ENCODE measurements around the gene CIRBP. TPM values are rescaled to one million over a fixed set of nuclear protein-coding genes. Genes with fewer than 3 reads are reported as not detected.

The CIRBP gene
- total and polyA plus RNA-seq, 2 of the 13 experiments (the other 11 are each of a cell fraction or from before 2014, with no cell fraction given): 133 to 140 TPM

DNA sequence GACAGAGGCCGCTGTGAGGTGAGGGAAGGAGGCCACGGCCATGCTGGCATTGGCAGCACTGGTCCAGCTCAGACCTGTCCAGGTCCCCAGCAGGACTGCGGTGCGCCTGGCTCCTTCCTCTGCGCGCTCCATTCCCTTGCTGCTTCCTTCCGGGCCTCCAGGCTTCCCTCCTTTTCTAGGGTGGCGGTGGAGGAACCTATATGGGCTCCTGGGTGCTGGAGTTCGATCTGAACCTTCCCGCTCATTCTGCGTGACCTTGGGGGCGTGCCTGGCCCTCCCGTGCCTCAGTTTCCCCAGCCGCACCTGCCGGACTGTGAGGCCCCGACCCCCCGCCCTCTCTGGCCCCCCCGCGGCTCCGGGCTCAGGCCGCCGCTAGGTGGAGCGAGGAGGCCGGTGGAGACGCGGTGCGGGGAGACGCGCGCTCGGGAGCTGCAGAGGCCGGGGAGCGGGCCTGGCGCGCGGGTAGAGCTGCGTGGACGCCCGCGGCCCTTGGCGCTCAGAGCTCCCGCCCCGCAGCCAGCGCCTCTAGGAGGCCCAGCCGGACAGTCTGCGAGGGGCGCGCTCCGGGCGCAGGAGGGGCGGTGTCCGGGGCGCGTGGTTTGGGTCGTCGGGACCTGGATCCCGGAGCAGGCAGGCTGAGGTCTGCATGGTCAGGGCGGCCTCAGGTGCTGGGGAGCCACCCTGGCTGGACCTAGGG lies 46.5 kb downstream of the CIRBP start (continued):
- peak; percentile 59; the same call in 1 of the 2 replicates for TF ChIP-seq ZGPAT (CRISPR knock-in tag; IDR thresholded peaks at IDR 0.05)
- TF ChIP-seq MEIS2 (CRISPR knock-in tag; IDR thresholded peaks at IDR 0.05): no peak
- TF ChIP-seq ZNF24 (IDR thresholded peaks at IDR 0.05): no peak
- no peak for TF ChIP-seq HCFC1 (IDR thresholded peaks at IDR 0.05; ENCODE audit: low read depth, low read length)
- TF ChIP-seq HNF1B (CRISPR knock-in tag; IDR thresholded peaks at IDR 0.05): no peak
- TF ChIP-seq KDM3A (CRISPR knock-in tag; IDR thresholded peaks at IDR 0.05; ENCODE audit: low read depth): peak; percentile 67; the same call in 1 of the 2 replicates
- TF ChIP-seq ZMYM2 (CRISPR knock-in tag; IDR thresholded peaks at IDR 0.05): no peak
- TF ChIP-seq NAIF1 (CRISPR knock-in tag; IDR thresholded peaks at IDR 0.05; ENCODE audit: borderline replicate concordance): no peak
- TF ChIP-seq BRCA1 (CRISPR knock-in tag; IDR thresholded peaks at IDR 0.05): no peak
- TF ChIP-seq KLF13 (CRISPR knock-in tag; IDR thresholded peaks at IDR 0.05): no peak
- no peak for TF ChIP-seq ONECUT2 (CRISPR knock-in tag; IDR thresholded peaks at IDR 0.05)
- TF ChIP-seq NCOA5 (CRISPR knock-in tag; IDR thresholded peaks at IDR 0.05): no peak
- no peak for TF ChIP-seq POLR2G (IDR thresholded peaks at IDR 0.05; ENCODE audit: low read depth, low read length)
- TF ChIP-seq ZNF468 (CRISPR knock-in tag; IDR thresholded peaks at IDR 0.05): no peak
- no peak for TF ChIP-seq MBD4 (IDR thresholded peaks at IDR 0.05; ENCODE audit: borderline replicate concordance, low read length)
- TF ChIP-seq TRIM24 (CRISPR knock-in tag; IDR thresholded peaks at IDR 0.05): no peak
- no peak for TF ChIP-seq SMAD1 (CRISPR knock-in tag; IDR thresholded peaks at IDR 0.05; ENCODE audit: borderline replicate concordance, low read depth)
- peak; percentile 42; the same call in 1 of the 2 replicates for TF ChIP-seq REPIN1 (CRISPR knock-in tag; IDR thresholded peaks at IDR 0.05; ENCODE audit: borderline replicate concordance, low read depth)
- TF ChIP-seq, protein P1, sequence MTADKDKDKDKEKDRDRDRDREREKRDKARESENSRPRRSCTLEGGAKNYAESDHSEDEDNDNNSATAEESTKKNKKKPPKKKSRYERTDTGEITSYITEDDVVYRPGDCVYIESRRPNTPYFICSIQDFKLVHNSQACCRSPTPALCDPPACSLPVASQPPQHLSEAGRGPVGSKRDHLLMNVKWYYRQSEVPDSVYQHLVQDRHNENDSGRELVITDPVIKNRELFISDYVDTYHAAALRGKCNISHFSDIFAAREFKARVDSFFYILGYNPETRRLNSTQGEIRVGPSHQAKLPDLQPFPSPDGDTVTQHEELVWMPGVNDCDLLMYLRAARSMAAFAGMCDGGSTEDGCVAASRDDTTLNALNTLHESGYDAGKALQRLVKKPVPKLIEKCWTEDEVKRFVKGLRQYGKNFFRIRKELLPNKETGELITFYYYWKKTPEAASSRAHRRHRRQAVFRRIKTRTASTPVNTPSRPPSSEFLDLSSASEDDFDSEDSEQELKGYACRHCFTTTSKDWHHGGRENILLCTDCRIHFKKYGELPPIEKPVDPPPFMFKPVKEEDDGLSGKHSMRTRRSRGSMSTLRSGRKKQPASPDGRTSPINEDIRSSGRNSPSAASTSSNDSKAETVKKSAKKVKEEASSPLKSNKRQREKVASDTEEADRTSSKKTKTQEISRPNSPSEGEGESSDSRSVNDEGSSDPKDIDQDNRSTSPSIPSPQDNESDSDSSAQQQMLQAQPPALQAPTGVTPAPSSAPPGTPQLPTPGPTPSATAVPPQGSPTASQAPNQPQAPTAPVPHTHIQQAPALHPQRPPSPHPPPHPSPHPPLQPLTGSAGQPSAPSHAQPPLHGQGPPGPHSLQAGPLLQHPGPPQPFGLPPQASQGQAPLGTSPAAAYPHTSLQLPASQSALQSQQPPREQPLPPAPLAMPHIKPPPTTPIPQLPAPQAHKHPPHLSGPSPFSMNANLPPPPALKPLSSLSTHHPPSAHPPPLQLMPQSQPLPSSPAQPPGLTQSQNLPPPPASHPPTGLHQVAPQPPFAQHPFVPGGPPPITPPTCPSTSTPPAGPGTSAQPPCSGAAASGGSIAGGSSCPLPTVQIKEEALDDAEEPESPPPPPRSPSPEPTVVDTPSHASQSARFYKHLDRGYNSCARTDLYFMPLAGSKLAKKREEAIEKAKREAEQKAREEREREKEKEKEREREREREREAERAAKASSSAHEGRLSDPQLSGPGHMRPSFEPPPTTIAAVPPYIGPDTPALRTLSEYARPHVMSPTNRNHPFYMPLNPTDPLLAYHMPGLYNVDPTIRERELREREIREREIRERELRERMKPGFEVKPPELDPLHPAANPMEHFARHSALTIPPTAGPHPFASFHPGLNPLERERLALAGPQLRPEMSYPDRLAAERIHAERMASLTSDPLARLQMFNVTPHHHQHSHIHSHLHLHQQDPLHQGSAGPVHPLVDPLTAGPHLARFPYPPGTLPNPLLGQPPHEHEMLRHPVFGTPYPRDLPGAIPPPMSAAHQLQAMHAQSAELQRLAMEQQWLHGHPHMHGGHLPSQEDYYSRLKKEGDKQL (CRISPR knock-in tag; IDR thresholded peaks at IDR 0.05; ENCODE audit: low read depth): no peak
- TF ChIP-seq, protein P2, sequence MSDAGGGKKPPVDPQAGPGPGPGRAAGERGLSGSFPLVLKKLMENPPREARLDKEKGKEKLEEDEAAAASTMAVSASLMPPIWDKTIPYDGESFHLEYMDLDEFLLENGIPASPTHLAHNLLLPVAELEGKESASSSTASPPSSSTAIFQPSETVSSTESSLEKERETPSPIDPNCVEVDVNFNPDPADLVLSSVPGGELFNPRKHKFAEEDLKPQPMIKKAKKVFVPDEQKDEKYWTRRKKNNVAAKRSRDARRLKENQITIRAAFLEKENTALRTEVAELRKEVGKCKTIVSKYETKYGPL (CRISPR knock-in tag; IDR thresholded peaks at IDR 0.05): no peak
- TF ChIP-seq ZNF781 (CRISPR knock-in tag; IDR thresholded peaks at IDR 0.05; ENCODE audit: borderline replicate concordance, not compliant biosample characterization): no peak
- no peak for TF ChIP-seq ZFP36 (IDR thresholded peaks at IDR 0.05; ENCODE audit: borderline replicate concordance, low read depth, low read length, partially characterized antibody)

Measured in HepG2 (cell line).